Stimulated activated CD8-positive, alpha-beta memory T cell treated with anti-CD3 and anti-CD28 coated beads, Interleukin-12 subunit alpha, Interleukin-12 subunit beta, amount 100 ng/mL, for 4 hours (primary cell): ENCODE results near the gene CBX7.
A peak's percentile ranks its signal among the peaks of the same experiment; 100 is the strongest.

Experiments
- DNase-seq: peaks from one replicate; pipeline ENCODE4 v3.0.0-alpha.2; 2020; ENCODE audit warnings: low read depth

CBX7 gene

DNA sequence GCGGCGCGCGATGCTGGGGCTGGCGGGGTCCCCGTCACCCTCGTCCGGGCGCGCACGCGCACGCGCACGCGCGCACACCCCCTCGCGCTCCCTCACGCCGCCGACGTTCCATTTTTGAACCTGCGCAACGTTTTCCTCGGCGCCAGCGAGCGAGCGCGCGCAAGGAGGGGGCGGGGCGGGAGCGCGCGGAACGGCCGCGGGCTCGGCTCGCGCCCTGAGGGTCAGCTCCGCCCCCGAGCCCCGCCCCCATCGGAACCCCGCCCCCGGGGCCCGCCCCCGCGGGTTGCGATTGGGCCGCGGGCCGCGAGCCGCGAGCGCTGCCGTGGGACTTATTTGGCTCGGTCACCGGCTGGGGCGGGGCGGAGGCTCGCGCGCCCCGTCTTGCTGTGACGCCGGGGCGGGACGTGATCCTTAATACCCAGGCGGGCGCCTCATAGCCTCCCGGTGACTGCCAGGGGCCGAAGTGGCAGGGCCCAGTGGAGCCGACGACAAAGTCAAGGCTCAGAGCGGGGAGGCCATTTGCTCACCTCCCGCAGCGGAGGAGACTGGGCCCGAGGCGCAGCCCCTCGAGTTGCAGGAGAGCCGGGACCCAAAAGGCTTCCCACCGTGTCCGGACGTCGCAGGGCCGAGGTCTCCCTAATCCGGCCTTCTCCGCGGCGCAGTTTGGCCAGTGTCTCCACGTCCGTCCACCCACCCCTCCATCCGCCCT lies at the start of gene CBX7:
Gene CBX7 (minus strand): TSS at position 170 of the 709 bp plus-strand sequence. CDS start 236 bp downstream, outside the sequence.
- peak; percentile 96 for DNase-seq

- DNase-seq, result no peak
Measured at GRCh38 chr22:39197578-39197977, 45.1 kb upstream of the CBX7 start.

DNA sequence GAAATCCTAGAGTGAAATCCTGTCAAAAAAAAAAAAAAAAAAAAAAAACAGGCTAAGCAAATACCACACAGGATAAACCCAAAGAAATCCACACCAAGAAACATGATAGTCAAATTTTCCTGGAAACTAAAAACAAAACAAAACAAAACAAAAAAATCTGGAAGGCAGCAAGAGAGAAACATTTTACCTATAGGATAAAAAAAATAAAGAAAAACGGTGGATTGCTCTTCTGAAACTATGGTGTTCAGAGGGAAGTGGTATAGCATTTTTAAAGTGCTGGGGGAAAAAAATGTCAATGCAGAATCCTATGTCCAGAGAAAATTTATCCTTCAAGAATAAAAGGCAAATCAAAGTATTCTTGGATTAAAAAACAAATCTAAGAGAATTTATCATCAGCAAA lies 41.6 kb upstream of the CBX7 start:
- no peak for DNase-seq

- no peak for DNase-seq
Measured at GRCh38 chr22:39188809-39189208, 36.3 kb upstream of the CBX7 start.

- no peak for DNase-seq
Measured at GRCh38 chr22:39185601-39186012, 33.1 kb upstream of the CBX7 start.

GRCh38 chr22:39184586-39185577 lies 32.4 kb upstream of the CBX7 start:
- DNase-seq, result no peak

DNA sequence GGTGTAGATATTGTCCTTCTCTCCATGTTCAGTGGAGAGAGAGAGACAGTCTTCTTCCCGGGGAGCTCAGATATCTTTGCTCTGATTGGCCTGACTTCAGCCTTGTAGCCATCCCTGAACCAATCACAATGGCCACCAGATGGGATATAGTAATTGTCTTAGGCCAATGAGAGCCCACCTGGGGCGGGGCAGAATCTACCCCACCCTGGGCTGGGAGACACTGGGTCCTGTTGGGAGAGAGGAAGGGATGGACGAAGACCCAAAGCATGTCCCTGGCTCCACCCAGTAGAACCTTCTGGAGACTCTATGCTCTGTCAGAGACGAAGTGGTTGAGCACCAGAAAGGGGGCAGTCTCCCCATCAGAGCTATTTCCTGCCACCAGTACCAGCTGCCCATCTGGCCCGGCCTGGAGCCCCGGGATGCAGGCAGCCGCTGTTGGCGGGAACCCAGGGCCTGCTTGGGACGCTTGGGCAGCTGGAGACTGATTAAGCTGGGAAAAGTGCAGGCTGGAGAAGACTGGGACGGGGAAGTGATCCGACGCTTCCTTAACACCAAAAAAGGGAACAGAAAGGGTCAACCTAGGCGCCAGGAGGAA lies 31.6 kb upstream of the CBX7 start:
- DNase-seq, result no peak

DNA sequence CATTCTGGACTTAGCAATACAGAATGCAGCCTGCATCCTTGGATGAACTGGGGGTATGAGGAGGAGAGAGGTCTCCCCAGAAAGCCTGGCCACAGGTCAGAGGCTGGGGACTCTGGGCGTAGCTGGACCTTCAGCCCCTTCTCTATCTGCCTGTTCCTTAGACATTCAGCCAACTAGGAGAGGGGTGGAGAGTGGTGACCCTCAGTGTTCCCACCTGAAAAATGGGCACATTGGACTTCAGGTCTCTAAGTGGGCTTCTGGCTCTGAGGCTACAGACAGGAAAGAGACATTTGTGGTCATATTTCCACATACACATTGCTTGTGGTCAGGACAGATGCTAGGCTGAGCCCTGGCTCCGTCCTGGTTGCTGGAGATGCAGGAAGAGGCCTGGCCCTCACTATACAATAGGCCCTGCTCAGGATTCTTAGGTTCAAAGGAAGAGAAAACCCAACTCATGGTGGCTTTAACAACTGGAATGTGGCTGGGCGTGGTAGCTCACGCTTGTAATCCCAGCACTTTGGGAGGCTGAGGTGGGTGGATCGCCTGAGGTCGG lies 30.1 kb upstream of the CBX7 start:
- DNase-seq, result no peak

DNA sequence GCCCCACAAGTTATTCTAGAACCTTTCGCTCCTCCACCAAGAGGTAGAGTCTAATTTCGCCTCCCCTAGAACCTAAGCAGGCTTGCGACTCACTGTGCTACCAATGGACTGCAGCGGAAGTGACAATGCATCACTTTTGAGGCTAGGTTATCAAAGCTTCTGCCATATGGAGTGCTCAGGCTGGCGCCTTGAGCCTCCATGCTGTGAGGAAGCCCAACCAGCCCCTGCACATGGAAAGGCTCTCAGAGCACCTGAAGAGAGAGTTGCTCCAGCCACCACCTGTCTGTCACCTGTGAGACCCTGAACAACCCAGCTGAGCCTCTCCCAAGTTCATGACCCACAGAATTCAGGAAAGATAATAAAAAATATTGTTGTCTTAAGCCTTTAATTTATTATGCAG lies 29.3 kb upstream of the CBX7 start:
- no peak for DNase-seq

- no peak for DNase-seq
Measured at GRCh38 chr22:39181356-39181755, 28.9 kb upstream of the CBX7 start.

- no peak for DNase-seq
Measured at GRCh38 chr22:39179841-39180335, 27.4 kb upstream of the CBX7 start.

- no peak for DNase-seq
Measured at GRCh38 chr22:39179401-39179827, 26.9 kb upstream of the CBX7 start.

DNA sequence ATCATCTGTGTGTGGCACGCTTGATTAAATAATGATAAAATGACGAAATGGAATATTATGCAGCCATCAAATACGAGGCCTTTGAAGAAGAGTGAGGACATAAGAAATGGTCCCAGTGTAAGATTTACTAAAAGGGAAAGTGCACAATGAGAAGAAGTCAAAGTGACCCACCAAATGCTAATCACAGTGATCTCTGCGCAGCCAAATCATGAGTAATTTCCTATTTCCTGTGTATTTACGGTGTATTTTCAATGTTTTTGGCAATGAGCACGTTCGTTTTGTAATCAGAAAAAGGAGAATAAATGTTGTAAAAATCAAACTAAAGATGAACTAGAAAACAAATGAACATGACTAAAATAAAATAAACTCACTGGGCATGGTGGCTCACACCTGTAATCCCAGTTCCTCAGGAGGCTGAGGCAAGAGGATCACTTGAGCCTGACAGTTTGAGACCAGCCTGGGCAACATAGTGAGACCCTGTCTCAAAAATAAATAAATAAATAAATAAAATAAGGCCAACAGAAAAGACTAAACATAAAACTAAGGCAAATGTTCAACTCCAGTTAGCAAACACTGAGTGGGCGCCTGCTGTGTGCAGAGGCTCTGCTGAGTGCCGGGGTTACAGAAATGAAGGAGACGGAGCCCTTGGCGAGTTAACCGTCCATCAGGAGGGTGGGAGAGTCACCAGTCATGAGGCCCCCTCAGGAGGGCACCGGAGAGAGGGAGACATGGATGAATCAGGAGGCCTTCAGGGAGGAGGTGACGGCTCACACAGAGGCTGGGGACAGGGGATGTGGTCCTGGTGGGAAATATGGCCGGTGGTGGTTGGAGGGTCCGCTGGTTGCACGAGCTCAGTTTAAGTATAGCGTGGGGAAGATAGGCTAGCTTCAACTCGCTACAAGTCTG lies 26.0 kb upstream of the CBX7 start:
- no peak for DNase-seq

DNA sequence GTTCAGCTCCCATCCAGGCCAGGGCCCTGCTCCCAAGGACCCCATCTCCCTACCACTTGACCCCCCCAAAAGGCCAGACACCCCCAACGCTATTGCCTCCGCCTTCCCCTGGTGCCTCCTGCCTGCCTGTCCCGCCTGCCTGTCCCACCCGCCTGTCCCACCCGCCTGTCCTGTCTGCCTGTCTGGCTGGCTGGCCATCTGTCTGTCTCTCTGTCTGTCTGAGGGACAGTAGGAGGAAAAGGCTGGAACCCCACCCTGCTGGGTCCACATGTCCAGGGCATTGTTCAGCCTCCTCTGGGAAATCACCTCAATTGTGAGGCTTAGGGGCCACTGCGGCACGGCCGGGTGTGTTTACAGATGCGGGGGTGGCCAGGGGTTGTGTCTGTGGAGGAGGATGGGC lies 25.3 kb upstream of the CBX7 start:
- no peak for DNase-seq

- DNase-seq, result no peak
Measured at GRCh38 chr22:39177456-39177775, 24.9 kb upstream of the CBX7 start.

GRCh38 chr22:39176714-39177455 lies 24.4 kb upstream of the CBX7 start:
- no peak for DNase-seq

- DNase-seq, result no peak
Measured at GRCh38 chr22:39176143-39176713, 23.7 kb upstream of the CBX7 start.

DNA sequence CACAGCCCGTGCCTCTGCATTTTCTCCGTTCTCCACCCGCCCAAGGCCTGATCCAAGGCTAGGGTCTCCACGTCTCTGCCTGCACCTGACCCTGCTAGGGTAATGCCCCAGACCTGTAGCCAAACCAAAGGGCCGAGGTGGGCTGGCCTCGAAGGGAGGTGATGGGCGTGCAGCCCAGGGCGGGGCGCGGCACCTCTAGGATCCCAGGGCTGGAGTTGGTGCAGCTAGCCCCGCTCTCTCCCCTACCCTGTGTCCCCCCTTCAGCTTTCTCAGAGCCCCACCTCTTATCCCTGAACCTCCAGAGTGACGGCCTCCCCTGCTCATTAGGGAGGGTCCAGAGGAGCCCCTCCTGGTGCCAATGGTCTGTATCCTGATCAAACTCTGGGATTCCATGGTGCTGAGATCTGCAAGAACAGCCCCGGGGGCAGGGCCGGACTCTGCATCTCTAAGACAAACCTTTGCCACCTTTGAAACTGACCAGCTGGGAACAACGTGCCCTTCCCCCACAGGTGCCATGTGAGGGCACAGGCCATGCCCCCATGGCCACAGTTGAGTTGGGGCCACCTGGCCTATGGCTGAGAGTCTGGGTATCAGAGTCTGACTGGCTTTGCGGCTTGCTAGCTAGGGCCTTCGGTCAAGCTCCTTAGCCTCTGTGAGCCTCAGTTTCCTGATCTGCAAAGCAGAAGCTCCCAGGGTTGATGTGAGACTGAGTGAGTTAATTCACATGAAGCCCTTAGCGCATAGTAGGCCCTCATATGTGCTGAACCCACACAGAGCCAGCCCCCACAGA lies 23.1 kb upstream of the CBX7 start:
- DNase-seq, result no peak
